Measurements from ENCODE around the gene C15orf40. TPM values are rescaled to one million over a fixed set of nuclear protein-coding genes. Genes with fewer than 3 reads are reported as not detected.

Gene C15orf40
- total and polyA plus RNA-seq, 9 of the 15 experiments (the other 6 are each of a cell fraction or from before 2014, with no cell fraction given), result 15.9 to 52.0 (median 27.0) TPM

- POLR2A ChIA-PET, result no interaction called here
- TF ChIP-seq EWSR1 (IDR thresholded peaks at IDR 0.05; ENCODE audit: borderline replicate concordance, low read depth, partially characterized antibody) (no peak), PHTF2 (CRISPR knock-in tag; IDR thresholded peaks at IDR 0.05) (no peak), SMAD1 (IDR thresholded peaks at IDR 0.05; ENCODE audit: low read depth, low read length, partially characterized antibody) (no peak), ZNF444 (CRISPR knock-in tag; IDR thresholded peaks at IDR 0.05) (no peak), NR3C1 (CRISPR knock-in tag; IDR thresholded peaks at IDR 0.05) (no peak), GATAD2A (IDR thresholded peaks at IDR 0.05) (no peak)
- no peaks in the 10 kb centered on the region for H4K20me1 ChIP-seq (replicated peaks; ENCODE audit: control insufficient read depth, insufficient read depth, low read length)
- DNase-seq (ENCODE audit: extremely low read depth in 1 of 4, low spot score in 3 of 4) (no peak), ATAC-seq (no peak), FAIRE-seq (no peak)
- in situ Hi-C loops (cut with MboI) (no loop called here), intact Hi-C loops (cut with micrococcal nuclease) (no loop called here)
- no peaks in the 10 kb centered on the region for H3K9me1 ChIP-seq (ENCODE audit: control insufficient read depth, insufficient read depth, low read length)
- no TSS peak for BruUV-seq (replicated peaks)
- no peaks in the 10 kb centered on the region for H3K9me3 ChIP-seq (replicated peaks; ENCODE audit: control insufficient read depth, insufficient read depth, low read depth, low read length)
- no peak overlapping the region for H3K27ac ChIP-seq (ENCODE audit: extremely low read depth, low read depth, low read length)
- no peak overlapping the region for H3K9ac ChIP-seq (ENCODE audit: insufficient read depth in 1 of 2, low read depth in 2 of 2, low read length in 2 of 2)
- no peak overlapping the region for H3K4me2 ChIP-seq (ENCODE audit: insufficient read depth, low read length)
- peaks cover 54 to 59% of the 10 kb centered on the region in 2 experiments for H3K27me3 ChIP-seq (ENCODE audit: control insufficient read depth in 2 of 2, insufficient read depth in 2 of 2, low read length in 2 of 2)
- no peaks in the 10 kb centered on the region for H3K79me2 ChIP-seq (ENCODE audit: control insufficient read depth, insufficient read depth, low read length)
- WGBS (ENCODE audit: insufficient coverage, low coverage, missing lambda C conversion rate), result 0% methylated on average over 5 of the region's 5 CpGs
- H2AFZ ChIP-seq (ENCODE audit: low read depth, low read length), result no peak overlapping the region
- H3K4me1 ChIP-seq (replicated peaks in 1 of 2; ENCODE audit: control insufficient read depth in 2 of 2, insufficient read depth in 2 of 2, low read length in 2 of 2), result no peaks in the 10 kb centered on the region
- no peak overlapping the region for H3K4me3 ChIP-seq
- H3K36me3 ChIP-seq (ENCODE audit: control insufficient read depth, insufficient read depth, low read length), result no peaks in the 10 kb centered on the region
- CTCF ChIA-PET (ENCODE audit: low intra/inter-chr PET ratio), result interaction anchor here (0.7 kb wide), 1 partner anchor 889 kb away, joined by 3 read pairs; no protein-coding TSS in a partner anchor
Measured at GRCh38 chr15:82944821-82945220, 66.6 kb downstream of the C15orf40 start.

- no peak for FAIRE-seq
- Histone ChIP-seq H3K79me2 (ENCODE audit: control insufficient read depth, insufficient read depth, low read length) (no peaks in the 10 kb centered on the region), H3K4me2 (ENCODE audit: insufficient read depth, low read length) (no peak overlapping the region), H3K9me3 (replicated peaks; ENCODE audit: control insufficient read depth, insufficient read depth, low read depth, low read length) (no peaks in the 10 kb centered on the region), H3K9ac (ENCODE audit: insufficient read depth in 1 of 2, low read depth in 2 of 2, low read length in 2 of 2) (no peak overlapping the region), H3K4me3 (no peak overlapping the region), H2AFZ (ENCODE audit: low read depth, low read length) (no peak overlapping the region), H4K20me1 (replicated peaks; ENCODE audit: control insufficient read depth, insufficient read depth, low read length) (no peaks in the 10 kb centered on the region), H3K4me1 (replicated peaks in 1 of 2; ENCODE audit: control insufficient read depth in 2 of 2, insufficient read depth in 2 of 2, low read length in 2 of 2) (no peaks in the 10 kb centered on the region), H3K27ac (ENCODE audit: extremely low read depth, low read depth, low read length) (no peak overlapping the region), H3K36me3 (ENCODE audit: control insufficient read depth, insufficient read depth, low read length) (no peaks in the 10 kb centered on the region), H3K27me3 (ENCODE audit: control insufficient read depth in 2 of 2, insufficient read depth in 2 of 2, low read length in 2 of 2) (peaks cover 54 to 59% of the 10 kb centered on the region in 2 experiments), H3K9me1 (ENCODE audit: control insufficient read depth, insufficient read depth, low read length) (no peaks in the 10 kb centered on the region)
- ChIA-PET POLR2A (interaction anchor here (0.7 kb wide), 1 partner anchor 402 kb away, joined by 3 read pairs; no protein-coding TSS in a partner anchor), CTCF (ENCODE audit: low intra/inter-chr PET ratio) (no interaction called here)
- in situ Hi-C loops (cut with MboI) (no loop called here), intact Hi-C loops (cut with micrococcal nuclease) (no loop called here)
- no peak for DNase-seq (ENCODE audit: extremely low read depth in 1 of 4, low spot score in 3 of 4)
- no peak for ATAC-seq
- WGBS (ENCODE audit: insufficient coverage, low coverage, missing lambda C conversion rate), result 0% methylated on average over 5 of the region's 5 CpGs
- BruUV-seq (replicated peaks), result no TSS peak
- no peak for TF ChIP-seq ZNF655 (CRISPR knock-in tag; IDR thresholded peaks at IDR 0.05)
- no peak for TF ChIP-seq RREB1 (CRISPR knock-in tag; IDR thresholded peaks at IDR 0.05)
- TF ChIP-seq ZNF133 (CRISPR knock-in tag; IDR thresholded peaks at IDR 0.05), result no peak
- TF ChIP-seq L3MBTL2 (IDR thresholded peaks at IDR 0.05), result no peak
- TF ChIP-seq SPI1 (IDR thresholded peaks at IDR 0.05; ENCODE audit: borderline replicate concordance, low read depth, low read length), result no peak
Measured at GRCh38 chr15:82944056-82944455, 67.4 kb downstream of the C15orf40 start.

All from K562 (cell line).